K562 (cell line): ENCODE results near the gene C1RL. TPM values are rescaled to one million over a fixed set of nuclear protein-coding genes. Genes with fewer than 3 reads are reported as not detected.

Source experiments
- DDX20 ChIP-seq: fragments of 450-650 bp; IDR thresholded peaks from 2 replicates; pipeline ENCODE4 v1.6.1; 2016; ENCODE audit warnings: missing genetic modification characterization, low read depth, mild to moderate bottlenecking, missing compliant biosample characterization, moderate library complexity
- EGR1 ChIP-seq: fragments of 450-650 bp; conservative IDR thresholded peaks from 2 replicates; pipeline ENCODE4 v1.6.1; 2017; ENCODE audit warnings: mild to moderate bottlenecking
- GTF2A2 ChIP-seq: IDR thresholded peaks from 2 replicates; pipeline ENCODE4 v1.6.1; 2016; ENCODE audit warnings: mild to moderate bottlenecking, missing genetic modification characterization, missing compliant biosample characterization
- JUND ChIP-seq, 2 experiments: IDR thresholded peaks; 2 replicates in 1 of 2; 3 replicates in 1 of 2; pipeline ENCODE4 v1.6.1; 2011; ENCODE audit warnings: borderline replicate concordance in 2 of 2, low read depth in 2 of 2, low read length in 2 of 2, improper control_type of control experiment in 1 of 2, missing biosample characterization in 1 of 2, missing genetic modification characterization in 1 of 2, missing genetic modification reagents in 1 of 2
- MAFG ChIP-seq: fragments of 450-650 bp; conservative IDR thresholded peaks from 2 replicates; pipeline ENCODE4 v1.6.1; 2016; ENCODE audit warnings: missing genetic modification characterization, missing compliant biosample characterization
- MIER1 ChIP-seq: fragments of 450-650 bp; IDR thresholded peaks from 2 replicates; pipeline ENCODE4 v1.6.1; 2016; ENCODE audit warnings: antibody characterized with exemption, mild to moderate bottlenecking, low read depth
- MYNN ChIP-seq, 2 experiments: sonication (generic); formaldehyde crosslinking in 1 of 2; IDR thresholded peaks; 2 replicates each; pipeline versions ENCODE4 v1.5.0 to v1.6.1; 2016 to 2020; ENCODE audit warnings: antibody characterized with exemption in 1 of 2, missing genetic modification reagents in 1 of 2
- POLR3G ChIP-seq: IDR thresholded peaks from 2 replicates; pipeline ENCODE4 v1.6.1; 2011; ENCODE audit not compliant: insufficient read length, insufficient replicate concordance; ENCODE audit errors: extremely low read depth
- PRPF4 ChIP-seq: fragments of 200-400 bp; formaldehyde crosslinking; IDR thresholded peaks from one replicate; pipeline ENCODE4 v1.6.1; 2017; ENCODE audit warnings: low read length, low read depth, mild to moderate bottlenecking; ENCODE audit not compliant: insufficient read depth, poor library complexity, severe bottlenecking
- TCF7 ChIP-seq: sonication (generic); IDR thresholded peaks from 2 replicates; pipeline ENCODE4 v1.6.1; 2016; ENCODE audit warnings: antibody characterized with exemption, borderline replicate concordance
- U2AF1 ChIP-seq: fragments of 200-400 bp; formaldehyde crosslinking; optimal IDR thresholded peaks from 2 replicates; pipeline ENCODE3; 2017; ENCODE audit warnings: mild to moderate bottlenecking, low read depth, low read length, moderate library complexity
- ZNF12 ChIP-seq: sonication (generic); formaldehyde crosslinking; IDR thresholded peaks from 2 replicates; pipeline ENCODE4 v1.4.0; 2020; ENCODE audit warnings: mild to moderate bottlenecking, missing genetic modification reagents
- polyA plus RNA-seq, 8 experiments: library from polyadenylated mRNA; depleted of rRNA in 4 of 8; stranded (reverse) in 5 of 8; unstranded in 3 of 8; fragments of >200 nt; fragmentation: Nextera tagmentation in 2 of 8; fragmentation: Illumina TruSeq in 1 of 8; extraction: Ambion mirVana in 2 of 8; extraction: Trizol in 1 of 8; gene quantifications; 2 replicates each; pipeline versions ENCODE4 v1.2.1 to v1.2.3, GENCODE V29; 2011 to 2014; ENCODE audit warnings: inconsistent platforms in 1 of 8, missing spikeins in 1 of 8
- total RNA-seq, 7 experiments: library from RNA; depleted of rRNA in 6 of 7; stranded (reverse); fragments of >200 nt in 6 of 7; fragmentation: Illumina TruSeq in 2 of 7; extraction: Trizol in 2 of 7; gene quantifications; 2 replicates each; pipeline versions ENCODE4 v1.2.1 to v1.2.3, GENCODE V29; 2011 to 2021; ENCODE audit warnings: low replicate concordance in 1 of 7
- TF ChIP-seq, protein P1 (sequence below): fragments of 450-650 bp; IDR thresholded peaks from 2 replicates; pipeline ENCODE4 v1.7.1; 2018; ENCODE audit warnings: mild to moderate bottlenecking, low read depth; ENCODE audit not compliant: partially characterized antibody

C1RL gene
- total and polyA plus RNA-seq, 9 of the 15 experiments (the other 6 are each of a cell fraction or from before 2014, with no cell fraction given), result 1.4 to 10.7 (median 8.0) TPM

GRCh38 chr12:7092986-7093460 is 16.0 kb downstream of the C1RL start (continued):
- TF ChIP-seq, protein P1, sequence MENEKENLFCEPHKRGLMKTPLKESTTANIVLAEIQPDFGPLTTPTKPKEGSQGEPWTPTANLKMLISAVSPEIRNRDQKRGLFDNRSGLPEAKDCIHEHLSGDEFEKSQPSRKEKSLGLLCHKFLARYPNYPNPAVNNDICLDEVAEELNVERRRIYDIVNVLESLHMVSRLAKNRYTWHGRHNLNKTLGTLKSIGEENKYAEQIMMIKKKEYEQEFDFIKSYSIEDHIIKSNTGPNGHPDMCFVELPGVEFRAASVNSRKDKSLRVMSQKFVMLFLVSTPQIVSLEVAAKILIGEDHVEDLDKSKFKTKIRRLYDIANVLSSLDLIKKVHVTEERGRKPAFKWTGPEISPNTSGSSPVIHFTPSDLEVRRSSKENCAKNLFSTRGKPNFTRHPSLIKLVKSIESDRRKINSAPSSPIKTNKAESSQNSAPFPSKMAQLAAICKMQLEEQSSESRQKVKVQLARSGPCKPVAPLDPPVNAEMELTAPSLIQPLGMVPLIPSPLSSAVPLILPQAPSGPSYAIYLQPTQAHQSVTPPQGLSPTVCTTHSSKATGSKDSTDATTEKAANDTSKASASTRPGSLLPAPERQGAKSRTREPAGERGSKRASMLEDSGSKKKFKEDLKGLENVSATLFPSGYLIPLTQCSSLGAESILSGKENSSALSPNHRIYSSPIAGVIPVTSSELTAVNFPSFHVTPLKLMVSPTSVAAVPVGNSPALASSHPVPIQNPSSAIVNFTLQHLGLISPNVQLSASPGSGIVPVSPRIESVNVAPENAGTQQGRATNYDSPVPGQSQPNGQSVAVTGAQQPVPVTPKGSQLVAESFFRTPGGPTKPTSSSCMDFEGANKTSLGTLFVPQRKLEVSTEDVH, result no peak
- TF ChIP-seq GTF2A2, result no peak
- TF ChIP-seq U2AF1, result no peak
- TF ChIP-seq DDX20 (tag), result no peak
- no peak for TF ChIP-seq EGR1
- no peak for TF ChIP-seq JUND (IDR thresholded peaks at IDR 0.05; ENCODE audit: borderline replicate concordance, low read depth, low read length)
- no peak for TF ChIP-seq JUND (tag; IDR thresholded peaks at IDR 0.05; ENCODE audit: borderline replicate concordance, low read depth, low read length)
- no peak for TF ChIP-seq MIER1
- TF ChIP-seq POLR3G, result no peak
- no peak for TF ChIP-seq PRPF4
- no peak for TF ChIP-seq MYNN (IDR thresholded peaks at IDR 0.05)
- no peak for TF ChIP-seq MYNN (CRISPR knock-in tag; IDR thresholded peaks at IDR 0.05)
- TF ChIP-seq ZNF12, result no peak
- no peak for TF ChIP-seq MAFG (tag)
- no peak for TF ChIP-seq TCF7
- TF ChIP-seq, all 486 proteins: peak for 0
